Neural crest cell (in vitro differentiated cells): Measurements from ENCODE around the gene DHRS4. TPM values are rescaled to one million over a fixed set of nuclear protein-coding genes. Genes with fewer than 3 reads are reported as not detected.

ENCODE experiments used
- DNase-seq: peaks from one replicate; pipeline ENCODE4 v3.0.0; 2021; ENCODE audit warnings: low read depth, mixed read lengths, low spot score
- H3K27ac Mint-ChIP-seq: one replicate; pipeline ENCODE4 v1.8.0; 2021; ENCODE audit warnings: mild to moderate bottlenecking, mixed read lengths; ENCODE audit not compliant: unreplicated experiment
- H3K27me3 Mint-ChIP-seq: 2 replicates; pipeline ENCODE4 v1.8.0; 2021; ENCODE audit warnings: low read depth, mild to moderate bottlenecking, mixed read lengths
- H3K36me3 Mint-ChIP-seq: 2 replicates; pipeline ENCODE4 v1.8.0; 2021; ENCODE audit warnings: low read depth, mild to moderate bottlenecking, mixed read lengths
- H3K4me1 Mint-ChIP-seq: 2 replicates; pipeline ENCODE4 v1.8.0; 2021; ENCODE audit warnings: mixed read lengths
- H3K4me3 Mint-ChIP-seq: one replicate; pipeline ENCODE4 v1.8.0; 2021; ENCODE audit warnings: mild to moderate bottlenecking, mixed read lengths
- H3K9me3 Mint-ChIP-seq: 2 replicates; pipeline ENCODE4 v1.8.0; 2021; ENCODE audit warnings: mixed read lengths
- CTCF ChIP-seq: fragments of 200-600 bp; sonication (generic); conservative IDR thresholded peaks from 2 replicates; pipeline ENCODE4 v1.5.0; 2021; ENCODE audit warnings: antibody characterized with exemption, mild to moderate bottlenecking
- total RNA-seq: library from RNA; stranded (reverse); gene quantifications from 2 replicates; pipeline ENCODE4 v1.2.1, GENCODE V29; 2021

The DHRS4 gene
- total RNA-seq, 1 donor from 2014 or later, result 17.4 TPM

DNA sequence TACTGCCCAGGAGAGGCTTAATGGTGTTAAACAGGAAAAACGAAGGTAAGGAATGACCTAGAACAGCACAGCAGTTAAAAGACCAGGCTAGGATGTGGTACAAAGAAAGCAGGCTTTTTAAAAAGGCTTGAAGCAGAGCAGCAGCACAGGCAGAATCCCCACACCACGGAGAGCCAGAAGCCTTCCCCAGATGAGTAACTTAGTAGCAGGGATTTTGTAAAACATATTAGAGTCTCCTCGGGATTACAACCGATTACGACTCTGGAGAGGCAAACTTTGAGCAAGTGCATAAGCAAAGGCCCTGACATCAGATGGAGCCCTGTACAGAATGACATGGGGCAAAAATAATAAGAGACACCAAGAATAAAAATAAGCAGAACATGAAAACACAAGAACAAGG is 37.1 kb upstream of the DHRS4 start:
- TF ChIP-seq CTCF, result no peak
- peaks cover 2% of the 10 kb centered on the region for H3K9me3 Mint-ChIP-seq
- no peaks in the 10 kb centered on the region for H3K4me1 Mint-ChIP-seq
- no peak overlapping the region for H3K27ac Mint-ChIP-seq
- H3K27me3 Mint-ChIP-seq, result peaks cover 38% of the 10 kb centered on the region
- H3K36me3 Mint-ChIP-seq, result no peaks in the 10 kb centered on the region
- no peak for DNase-seq
- no peak overlapping the region for H3K4me3 Mint-ChIP-seq

DNA sequence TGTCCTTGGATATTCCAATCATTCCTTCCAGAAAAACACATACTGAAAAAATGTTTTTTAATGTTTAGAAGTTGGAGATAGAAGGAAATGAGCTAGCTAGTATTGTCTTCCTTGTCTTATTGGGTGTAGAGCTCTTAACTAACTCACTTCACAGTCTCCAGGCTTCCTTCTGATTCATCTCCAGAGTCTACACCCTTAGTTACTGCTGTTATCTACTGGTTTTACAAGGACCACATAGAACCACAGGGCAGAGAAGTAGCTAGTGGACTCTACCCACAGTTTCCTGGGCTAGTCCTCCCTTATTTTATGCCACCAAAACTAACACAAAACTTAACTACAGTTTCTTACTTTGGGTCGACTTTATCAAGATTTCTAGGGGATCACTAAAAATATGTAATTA is 31.0 kb upstream of the DHRS4 start:
- no peak overlapping the region for H3K4me3 Mint-ChIP-seq
- H3K36me3 Mint-ChIP-seq, result no peaks in the 10 kb centered on the region
- no peaks in the 10 kb centered on the region for H3K9me3 Mint-ChIP-seq

DNA sequence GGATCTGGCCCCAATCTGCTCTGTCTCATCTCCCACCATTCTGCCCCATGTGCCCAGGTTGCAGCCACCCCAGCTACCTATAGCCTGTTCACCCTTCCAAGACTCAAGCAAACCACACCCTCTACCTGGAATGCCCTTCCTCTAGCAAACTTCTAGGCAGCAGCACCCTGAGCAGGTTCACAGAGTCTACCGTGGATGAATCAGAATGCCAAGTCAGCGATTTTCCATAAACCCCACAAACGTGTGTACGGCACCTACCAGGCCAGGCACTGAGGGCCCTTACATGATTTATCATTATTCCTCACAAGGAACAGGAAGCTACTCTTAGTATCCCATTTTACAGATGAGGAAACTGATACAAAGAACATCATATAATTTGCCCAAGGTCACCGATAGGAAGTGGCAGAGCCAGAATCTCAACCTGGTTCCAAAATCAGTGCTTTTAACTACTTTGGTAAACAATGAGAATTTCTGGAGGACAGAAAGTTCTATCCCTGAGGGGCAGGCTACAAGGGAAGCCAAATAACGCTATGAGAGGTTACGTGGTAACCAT is 28.0 kb upstream of the DHRS4 start:
- DNase-seq, result no peak
- Mint-ChIP-seq H3K36me3 (no peaks in the 10 kb centered on the region), H3K27ac (no peak overlapping the region), H3K9me3 (no peaks in the 10 kb centered on the region), H3K4me3 (no peak overlapping the region), H3K4me1 (no peaks in the 10 kb centered on the region), H3K27me3 (peaks cover 67% of the 10 kb centered on the region)
- no peak for TF ChIP-seq CTCF

More for the DNA sequence above, 31.0 kb upstream of the DHRS4 start:
- TF ChIP-seq CTCF, result no peak
- Mint-ChIP-seq H3K27me3 (peaks cover 47% of the 10 kb centered on the region), H3K4me1 (no peaks in the 10 kb centered on the region), H3K27ac (no peak overlapping the region)
- no peak for DNase-seq

DNA sequence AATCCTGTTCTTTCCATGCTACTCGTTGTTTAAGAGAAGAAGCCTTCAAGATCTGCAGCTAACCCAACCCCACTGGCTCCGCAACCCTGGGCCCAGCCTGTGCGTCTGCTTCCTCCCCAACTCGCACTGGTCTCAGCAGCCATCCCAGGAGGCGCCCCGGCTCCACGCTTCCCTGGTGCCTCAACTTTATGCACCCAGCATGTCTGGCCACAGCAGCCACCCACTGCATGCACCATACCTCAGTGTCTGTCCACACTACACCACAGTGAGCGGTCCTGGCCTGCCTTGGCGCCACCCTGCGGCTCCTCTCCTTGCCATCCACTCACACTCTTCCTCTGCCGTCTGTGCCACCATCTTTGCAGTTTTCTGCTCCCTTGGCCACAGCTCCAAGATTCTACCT is 27.0 kb upstream of the DHRS4 start:
- Mint-ChIP-seq H3K36me3 (no peaks in the 10 kb centered on the region), H3K9me3 (no peaks in the 10 kb centered on the region), H3K4me1 (no peaks in the 10 kb centered on the region)

DNA sequence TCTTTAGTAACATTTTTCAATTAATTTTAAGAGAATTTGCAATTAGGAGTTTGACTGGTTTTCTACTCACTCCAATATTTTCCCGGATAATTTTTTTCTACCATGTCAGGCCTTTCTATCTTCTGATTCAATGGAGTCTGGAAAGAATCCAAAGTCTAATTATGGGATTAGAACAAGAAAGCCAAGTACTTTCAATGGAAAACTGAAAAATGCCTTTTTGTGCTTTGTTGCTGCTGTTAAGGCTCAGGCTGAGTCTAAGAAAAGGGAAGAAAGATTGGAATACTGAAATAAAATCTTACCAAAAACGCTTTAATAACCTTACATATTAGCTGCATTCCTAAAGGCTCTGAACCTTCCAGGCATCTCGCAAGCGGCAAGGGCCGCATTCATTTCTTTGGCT is 24.4 kb upstream of the DHRS4 start:
- no peaks in the 10 kb centered on the region for H3K4me1 Mint-ChIP-seq
- no peak for DNase-seq
- no peak for TF ChIP-seq CTCF
- no peak overlapping the region for H3K27ac Mint-ChIP-seq
- H3K36me3 Mint-ChIP-seq, result no peaks in the 10 kb centered on the region
- H3K27me3 Mint-ChIP-seq, result peaks cover 57% of the 10 kb centered on the region
- no peaks in the 10 kb centered on the region for H3K9me3 Mint-ChIP-seq
- no peak overlapping the region for H3K4me3 Mint-ChIP-seq

More for the DNA sequence above, 27.0 kb upstream of the DHRS4 start:
- Mint-ChIP-seq H3K4me3 (no peak overlapping the region), H3K27me3 (peaks cover 67% of the 10 kb centered on the region), H3K27ac (no peak overlapping the region)
- no peak for TF ChIP-seq CTCF
- DNase-seq, result no peak

GRCh38 chr14:23929822-23930294 is 23.7 kb upstream of the DHRS4 start:
- DNase-seq, result peak; percentile 92
- Mint-ChIP-seq H3K4me3 (no peak overlapping the region), H3K27me3 (peaks cover 53% of the 10 kb centered on the region), H3K36me3 (no peaks in the 10 kb centered on the region), H3K27ac (no peak overlapping the region), H3K4me1 (no peaks in the 10 kb centered on the region), H3K9me3 (no peaks in the 10 kb centered on the region)
- TF ChIP-seq CTCF, result peak; percentile 87
